GM19025 (cell line): Measurements from ENCODE around the gene BEAN1.

Experiments used
- ATAC-seq: cut with Tn5 transposase; IDR thresholded peaks from one replicate; pipeline ENCODE4 v1.9.1; 2021; ENCODE audit warnings: mild to moderate bottlenecking, low read depth, moderate library complexity; ENCODE audit not compliant: unreplicated experiment

Gene BEAN1

DNA sequence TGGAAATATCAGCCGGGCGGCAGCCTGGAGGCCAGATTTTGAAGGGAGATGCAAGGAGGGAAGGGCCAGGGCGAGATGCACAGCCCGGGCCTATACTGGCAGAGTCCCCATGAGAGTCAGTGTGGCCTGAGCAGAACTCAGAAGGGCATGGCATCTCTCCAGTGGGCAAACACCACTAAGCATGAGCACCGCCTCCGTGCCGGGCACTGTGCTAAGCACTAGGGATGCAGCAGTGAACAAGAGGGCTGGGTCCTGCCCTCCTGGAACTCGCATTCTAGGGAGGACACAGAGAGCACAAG lies 89.4 kb downstream of the BEAN1 start:
- ATAC-seq: no peak

DNA sequence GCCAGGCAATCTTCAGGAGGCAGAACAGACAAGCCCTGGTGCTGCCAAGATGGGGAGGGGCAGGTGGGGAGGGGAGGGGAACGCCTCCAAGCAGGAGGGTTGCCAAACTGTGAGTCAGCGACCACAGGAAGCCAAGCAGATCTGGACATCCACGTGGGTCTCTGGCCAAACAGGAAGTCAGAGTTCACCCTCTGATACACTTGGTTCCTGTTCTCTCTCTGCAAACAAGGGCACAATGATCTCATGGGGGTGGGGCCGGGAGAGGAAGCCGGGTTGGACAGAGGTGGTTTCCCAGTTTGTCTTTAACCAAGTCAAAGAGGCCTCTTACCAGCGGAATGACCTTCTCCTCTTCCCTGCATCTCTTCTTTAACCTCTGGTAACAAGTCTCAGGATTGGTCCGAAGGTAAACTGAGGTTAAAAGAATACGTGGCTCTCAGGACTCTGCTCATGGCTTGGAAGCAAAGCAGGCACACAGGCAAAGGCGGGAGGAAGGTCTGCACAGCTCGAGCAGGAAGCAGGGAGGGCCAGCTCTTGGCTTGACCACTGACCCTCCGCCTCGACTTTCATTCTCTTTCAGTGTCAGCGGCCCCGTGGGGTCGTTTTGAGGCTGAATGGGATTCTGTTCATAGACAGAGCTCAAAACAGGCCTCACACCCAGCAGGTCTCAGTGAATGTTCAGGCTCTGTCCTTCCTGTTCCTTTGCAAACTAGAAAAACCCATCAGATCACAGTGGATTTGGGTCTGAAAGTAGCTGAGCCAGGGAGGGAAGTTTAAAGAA lies 89.9 kb downstream of the BEAN1 start:
- peak; percentile 96 for ATAC-seq

DNA sequence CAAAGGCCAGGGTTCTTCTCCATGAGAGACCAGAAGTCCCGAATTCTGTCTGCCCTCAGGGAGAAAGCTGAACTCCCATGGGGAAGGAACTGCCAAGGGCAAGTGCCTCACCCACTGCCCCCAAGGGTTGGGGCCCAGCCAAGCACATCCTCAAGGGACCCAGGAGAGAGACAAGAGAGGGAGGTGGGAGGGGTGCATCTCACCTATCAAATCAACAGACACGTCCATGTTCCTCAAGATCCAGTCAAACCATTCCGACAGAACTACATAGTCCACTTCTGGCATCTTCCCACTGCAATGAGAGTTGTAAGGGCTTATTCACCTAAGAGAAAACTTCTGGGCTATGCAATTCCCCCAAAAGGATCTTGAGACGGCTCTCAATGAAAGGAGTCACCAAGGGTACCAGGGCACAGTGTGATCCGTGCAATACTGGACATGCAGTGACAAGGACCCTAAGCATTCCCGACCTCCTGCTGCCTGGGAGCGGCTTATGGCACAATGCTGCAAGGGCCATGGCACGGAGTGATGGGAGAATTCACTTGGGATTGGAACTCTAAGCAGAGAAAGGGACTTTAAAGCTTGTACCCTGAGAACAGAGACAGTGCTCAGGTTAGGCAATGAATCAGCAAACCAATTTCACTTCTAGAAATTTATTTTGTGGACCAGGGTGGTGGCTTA lies 90.6 kb downstream of the BEAN1 start:
- ATAC-seq: no peak

DNA sequence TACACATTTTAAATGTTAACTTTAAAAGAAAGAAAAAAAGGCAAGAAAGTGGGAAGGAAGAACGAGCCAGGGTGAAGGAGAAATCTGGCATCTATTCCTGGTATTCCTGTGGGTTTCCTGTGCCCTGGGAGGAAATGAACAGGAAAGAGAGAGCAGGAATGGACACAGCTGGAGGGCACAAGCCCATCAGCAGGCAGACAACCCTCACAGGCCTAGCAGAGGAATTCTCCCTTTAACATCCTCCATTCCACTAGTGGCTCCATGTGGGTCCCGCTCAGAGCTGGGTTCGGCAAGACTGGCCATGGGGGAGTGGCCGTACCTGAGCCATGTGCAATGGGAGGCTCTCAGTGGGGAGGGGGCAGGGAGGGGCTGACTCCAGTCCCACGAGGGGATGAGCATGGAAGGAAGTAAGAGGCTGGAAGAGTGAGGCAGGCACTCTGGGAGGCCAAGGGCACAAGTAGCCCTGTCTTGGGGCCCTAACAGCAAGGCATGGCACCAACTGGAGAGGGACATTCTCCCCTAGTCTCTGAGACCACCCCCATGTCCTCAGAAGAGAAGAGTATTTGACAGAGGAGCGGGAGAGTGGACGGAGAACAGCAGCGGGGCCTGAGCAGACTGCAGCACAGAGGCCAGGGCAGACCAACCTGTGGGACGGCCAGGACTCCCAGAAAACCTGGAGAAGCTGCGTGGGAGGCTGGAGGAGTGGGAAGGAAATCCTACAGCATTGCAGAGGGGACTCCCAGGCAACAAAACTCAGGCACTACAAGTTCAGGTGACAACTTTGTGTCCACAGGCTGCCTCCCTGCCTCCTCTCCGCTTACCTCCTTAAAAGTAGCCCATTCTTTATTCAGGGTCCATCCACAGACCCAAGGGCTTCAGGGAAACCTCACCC lies 92.6 kb downstream of the BEAN1 start:
- ATAC-seq: no peak

DNA sequence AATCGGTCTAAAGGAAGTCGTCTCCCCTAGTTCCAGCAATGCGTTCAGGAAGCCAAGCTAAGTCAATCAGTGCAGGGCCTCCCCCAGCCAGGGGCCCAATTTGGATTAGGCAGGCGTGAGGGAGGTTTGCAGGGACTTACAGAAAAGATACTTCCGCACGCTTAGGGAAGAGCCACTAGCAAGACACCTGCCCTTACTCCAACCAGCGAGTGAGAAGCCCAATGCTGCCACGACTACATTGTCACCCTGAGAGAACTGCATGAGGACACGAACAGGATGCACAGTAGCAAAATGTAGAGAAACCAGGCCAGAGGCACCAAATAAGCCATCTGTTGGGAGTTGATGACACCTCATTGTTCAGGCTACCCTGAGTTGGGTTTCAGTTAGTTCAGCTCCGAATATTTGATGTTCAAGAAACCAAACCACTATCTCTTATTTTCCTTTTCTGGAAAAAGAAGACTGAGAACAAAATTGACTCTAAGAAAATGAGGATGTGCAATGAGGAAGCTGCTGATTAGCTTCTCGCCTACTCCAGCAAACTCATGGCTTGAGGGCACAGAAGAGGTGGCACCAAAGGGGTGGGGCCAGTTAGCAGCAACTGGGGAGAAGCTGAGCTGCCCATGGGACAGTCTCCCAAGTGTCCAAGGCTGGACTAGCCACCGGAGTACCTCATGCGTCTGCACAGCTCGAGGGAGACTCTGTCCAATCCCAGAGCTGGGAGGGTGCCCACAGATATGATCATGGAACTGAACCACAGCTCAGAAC lies 93.5 kb downstream of the BEAN1 start:
- no peak for ATAC-seq

DNA sequence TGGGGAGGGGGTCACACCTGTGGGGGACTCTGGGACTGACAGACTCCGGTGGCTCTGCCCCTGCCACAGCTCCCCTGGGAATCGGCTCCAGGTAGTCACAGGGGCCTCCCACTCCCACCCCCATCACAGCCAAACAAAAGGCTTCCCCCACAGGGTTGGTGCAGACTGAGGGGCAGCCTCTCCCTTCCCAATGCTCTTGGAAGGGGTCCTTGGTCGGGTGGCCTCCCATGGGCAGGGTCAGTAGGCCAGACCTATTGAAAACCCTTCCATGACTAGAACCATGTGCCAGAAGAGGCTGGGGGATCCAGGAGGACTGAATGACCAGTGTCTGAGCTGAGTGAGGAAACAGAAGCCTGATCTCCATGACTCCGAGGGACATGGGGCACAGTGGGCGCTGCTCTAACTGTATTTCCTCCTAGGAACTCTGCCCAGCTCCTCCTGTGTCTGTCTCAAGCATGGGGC lies 94.2 kb downstream of the BEAN1 start:
- ATAC-seq: no peak

DNA sequence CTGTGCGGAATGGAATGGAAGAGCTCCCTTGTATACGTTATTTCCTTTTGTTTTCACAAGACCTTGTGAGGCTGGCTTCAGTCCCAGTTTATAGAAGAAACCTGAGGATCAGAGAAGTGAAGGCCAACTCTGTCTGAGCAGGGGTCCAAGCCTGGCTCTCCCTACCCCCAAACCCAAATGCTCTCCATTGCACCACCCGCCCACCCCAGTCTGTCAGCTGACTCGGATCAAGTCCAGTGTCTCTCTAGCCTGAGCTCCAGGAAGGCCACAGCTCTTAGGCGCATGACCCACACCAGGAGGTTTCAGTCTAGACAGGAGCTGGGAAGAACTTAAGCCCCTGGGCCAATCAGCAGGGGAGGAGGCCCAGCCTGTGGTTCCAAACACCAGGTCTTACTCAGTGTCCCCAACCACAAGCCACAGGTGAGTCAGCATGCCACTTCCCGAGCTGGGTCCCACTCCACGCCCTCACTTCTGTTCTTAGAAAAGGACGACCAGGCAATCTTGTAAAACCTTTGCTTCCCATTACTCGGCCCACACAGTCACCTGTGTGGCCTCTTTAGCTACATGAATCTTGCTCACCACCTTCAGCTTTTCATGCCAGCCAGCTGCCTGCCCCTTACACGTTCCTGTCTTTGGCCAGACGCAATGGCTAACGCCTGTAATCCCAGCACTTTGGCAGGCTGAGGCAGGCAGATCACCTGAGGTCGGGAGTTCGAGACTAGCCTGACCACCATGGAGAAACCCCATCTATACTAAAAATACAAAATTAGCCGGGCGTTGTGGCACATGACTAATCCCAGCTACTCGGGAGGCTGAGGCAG lies 95.1 kb downstream of the BEAN1 start:
- ATAC-seq: peak; percentile 59

DNA sequence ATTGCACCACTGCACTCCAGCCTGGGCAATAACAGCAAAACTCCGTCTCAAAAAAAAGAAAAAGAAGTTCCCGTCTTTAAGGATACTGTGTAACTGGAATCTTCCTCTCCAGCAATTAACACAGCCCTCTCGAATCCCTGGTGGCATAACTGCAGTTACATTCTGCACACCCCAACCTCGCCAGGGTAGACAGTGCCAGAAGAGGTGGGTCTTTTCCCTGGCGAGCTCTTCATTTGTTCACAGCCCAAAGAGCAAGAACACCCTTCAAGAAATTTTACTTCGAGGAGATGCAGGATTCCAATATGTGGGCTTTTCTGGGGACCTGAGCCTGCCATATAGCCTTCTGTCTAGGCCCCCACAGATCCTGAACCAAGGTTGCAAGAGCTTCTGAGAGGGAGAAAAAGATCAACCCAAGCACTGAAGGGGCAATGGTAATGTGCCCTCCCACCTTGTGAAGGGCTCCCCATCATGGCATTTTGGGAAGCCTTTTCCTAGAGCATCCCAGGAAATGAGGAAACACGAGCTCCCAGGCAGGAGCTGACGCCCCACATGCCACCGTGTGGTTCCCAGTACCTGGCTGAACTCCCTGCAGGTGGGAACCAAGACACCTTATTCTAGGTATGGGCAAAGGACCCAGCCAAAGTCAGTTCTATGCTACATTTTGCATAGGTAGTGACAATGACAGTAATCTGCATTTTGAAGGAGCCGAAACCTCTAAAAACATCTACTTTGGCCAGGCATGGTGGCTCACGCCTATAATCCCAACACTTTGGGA lies 95.9 kb downstream of the BEAN1 start:
- no peak for ATAC-seq

DNA sequence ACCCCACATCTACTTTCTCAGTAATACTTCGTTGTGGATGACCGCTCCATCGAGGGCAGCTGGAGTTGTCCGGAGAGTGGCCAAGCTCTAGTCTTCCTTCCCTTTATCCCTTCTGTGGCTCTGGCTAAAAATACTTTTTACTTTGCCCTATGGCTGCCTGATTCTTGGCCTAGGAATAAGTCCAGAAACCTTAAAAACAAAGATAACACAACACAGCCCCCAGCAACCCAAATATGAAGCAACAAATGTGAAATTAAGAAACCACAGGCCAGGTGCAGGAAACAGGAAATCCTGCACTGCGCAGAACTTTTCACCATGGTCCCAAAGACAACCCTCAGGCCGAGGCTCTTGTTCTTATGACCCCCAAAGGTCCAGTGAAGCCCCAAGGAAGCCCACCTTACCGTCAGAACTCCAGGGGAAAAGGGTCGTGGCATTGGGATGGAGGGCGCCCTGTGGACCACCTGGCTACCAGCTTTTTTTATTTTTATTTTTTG lies 96.8 kb downstream of the BEAN1 start:
- no peak for ATAC-seq

DNA sequence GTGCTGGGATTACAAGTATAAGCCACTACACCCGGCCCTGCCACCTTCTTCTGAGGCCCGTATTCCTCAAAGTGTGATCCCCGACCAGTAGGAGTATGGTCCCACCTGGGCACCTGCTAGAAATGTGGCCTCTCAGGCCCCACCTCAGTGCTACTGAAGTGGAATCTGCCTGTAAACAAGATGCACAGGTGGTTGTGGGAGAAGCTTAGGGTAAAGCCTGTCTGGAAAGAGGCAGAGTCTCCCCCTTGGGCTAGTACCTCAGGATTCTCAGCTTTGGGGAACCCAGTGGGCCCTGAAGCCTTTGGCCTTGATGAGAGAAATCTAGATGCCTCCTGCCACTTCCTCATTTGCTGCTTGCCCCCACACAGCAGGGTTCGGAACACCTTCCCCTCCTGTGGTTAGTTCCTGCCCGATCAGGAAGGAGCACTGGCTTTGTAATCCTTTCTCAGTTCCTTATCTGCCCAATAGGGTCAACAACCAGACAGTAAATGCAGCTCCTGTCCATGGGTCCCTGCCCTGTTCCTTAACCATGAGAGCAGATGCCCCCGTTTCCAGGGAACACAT lies 97.6 kb downstream of the BEAN1 start:
- ATAC-seq: peak; percentile 62

DNA sequence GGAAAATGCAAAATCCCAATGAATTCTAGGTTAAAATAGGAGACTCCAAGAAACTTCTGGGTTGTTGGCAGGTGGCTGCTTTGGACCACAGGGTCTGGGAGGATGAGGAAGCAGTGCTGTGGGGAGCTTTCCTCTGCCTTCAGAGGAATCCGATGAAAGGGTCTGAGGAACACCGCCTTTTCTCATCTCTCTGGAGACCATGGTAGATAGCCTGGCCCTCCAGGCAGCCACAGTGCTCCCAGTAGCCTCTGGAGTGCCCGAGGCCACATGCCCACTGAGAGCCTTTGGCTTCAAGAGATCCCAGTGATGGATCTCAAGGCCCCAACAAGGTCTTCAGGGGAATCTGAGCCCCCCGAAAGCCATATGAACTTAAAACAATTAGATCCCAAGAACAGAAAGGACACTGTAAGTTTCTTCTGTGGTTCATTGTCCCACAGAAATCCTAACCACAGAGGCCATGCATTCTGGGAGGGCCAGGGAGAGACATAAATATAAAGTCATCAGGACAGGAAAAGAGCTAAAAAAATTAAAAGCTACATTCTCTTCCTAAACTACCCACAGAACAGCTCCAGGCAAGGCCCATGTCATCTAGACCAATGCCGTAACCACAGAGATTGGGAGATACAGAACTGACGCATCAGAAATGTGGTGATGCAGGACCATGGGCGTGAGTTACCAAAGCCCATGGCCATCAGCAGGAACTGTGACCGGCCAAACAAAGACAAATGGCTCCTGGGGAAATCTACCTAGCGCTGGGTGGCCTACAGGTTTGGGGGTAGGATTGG lies 98.5 kb downstream of the BEAN1 start:
- ATAC-seq: no peak

DNA sequence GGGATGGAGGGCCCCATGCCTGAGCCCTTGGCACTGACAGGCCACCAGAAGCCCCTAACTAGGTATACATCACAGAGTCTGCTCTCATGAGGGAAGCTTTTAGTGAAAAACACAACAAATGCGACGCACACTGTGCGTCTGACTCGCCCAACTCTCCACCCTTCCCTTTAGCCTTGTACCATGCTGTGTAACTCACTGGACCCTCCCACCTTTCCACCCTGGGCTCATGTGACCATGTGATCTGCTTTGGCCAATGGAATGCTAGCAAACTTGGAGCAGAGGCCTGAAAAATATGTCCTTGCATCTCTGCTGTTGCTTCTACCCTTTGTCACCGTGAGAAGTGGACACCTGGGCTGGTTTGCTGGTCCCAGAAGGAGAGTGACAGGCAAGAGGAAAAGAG lies 101.2 kb downstream of the BEAN1 start:
- no peak for ATAC-seq

DNA sequence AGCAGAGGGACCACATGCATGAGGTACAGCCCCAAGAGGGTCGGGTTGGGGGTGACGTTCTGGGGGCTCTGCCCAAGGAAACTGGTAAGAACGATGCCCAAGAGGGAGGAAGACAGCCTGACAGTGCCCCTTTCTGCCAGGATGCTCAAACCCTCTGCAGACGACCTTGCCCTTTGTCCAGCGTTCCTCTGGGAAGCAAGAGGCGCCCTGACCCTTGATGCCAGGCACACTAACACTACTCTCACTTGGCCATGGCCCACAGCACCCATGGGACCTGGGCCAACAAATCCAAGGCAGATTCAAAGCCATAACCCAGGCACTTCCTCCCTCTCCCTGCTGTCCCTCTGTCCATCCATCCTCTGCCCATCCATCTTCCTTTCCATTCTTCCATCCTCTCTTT lies 102.4 kb downstream of the BEAN1 start:
- ATAC-seq: no peak
